Activated CD4-positive, alpha-beta T cell treated with anti-CD3 and anti-CD28 coated beads, Interleukin-10, Interleukin-2, amounts not matched to agents 100 ng/mL and 50 ng/mL, durations not matched to agents 16 hours and 8 hours (primary cell): ENCODE measurements around the gene GSTA4.
"Not testable (repeated sequence)": the region's sequence is repeated elsewhere in the genome, so short reads cannot be mapped to it uniquely, and the experiment has no call there.

Source experiments
- DNase-seq: peaks from one replicate; pipeline ENCODE4 v3.0.0-alpha.2; 2020

Gene GSTA4

DNA sequence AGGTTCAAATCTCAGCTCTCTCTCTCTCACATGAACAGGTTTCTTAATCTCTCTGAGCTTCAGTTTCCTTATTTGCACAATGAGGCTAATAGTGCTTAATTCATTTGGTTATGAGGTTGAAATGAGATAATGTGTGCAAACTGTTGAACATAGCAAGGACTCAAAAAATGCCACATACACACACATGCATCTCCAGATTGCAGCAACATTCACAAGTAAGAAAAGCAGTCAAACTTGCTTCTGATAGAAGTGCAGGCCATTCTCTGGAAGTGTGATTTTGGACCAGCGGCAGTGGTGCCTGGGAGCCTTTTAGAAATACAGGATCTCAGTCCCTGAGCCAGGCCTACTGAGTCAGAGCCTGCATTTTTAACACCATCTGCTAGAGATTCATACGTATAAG is 25.7 kb downstream of the GSTA4 start:
- no peak for DNase-seq

DNA sequence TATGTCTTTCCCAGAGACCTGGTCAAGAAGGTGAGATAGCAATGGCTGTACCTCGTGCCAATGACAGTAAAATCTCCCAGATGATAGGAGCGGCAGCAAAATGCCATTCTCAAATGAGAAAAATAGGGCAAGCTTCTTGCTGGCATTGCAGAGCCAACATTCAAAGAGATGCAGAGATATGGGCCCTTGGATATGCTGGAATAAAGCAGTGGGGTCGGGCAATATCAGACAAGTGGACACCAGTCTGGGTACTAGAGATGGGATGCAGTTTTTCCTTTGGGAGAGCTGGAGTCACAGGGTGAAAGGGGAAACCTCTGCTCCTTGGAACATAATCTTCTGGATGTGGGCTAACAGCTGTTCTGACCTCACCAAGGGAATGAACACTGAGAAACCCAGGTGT is 29.0 kb downstream of the GSTA4 start:
- no peak for DNase-seq

DNA sequence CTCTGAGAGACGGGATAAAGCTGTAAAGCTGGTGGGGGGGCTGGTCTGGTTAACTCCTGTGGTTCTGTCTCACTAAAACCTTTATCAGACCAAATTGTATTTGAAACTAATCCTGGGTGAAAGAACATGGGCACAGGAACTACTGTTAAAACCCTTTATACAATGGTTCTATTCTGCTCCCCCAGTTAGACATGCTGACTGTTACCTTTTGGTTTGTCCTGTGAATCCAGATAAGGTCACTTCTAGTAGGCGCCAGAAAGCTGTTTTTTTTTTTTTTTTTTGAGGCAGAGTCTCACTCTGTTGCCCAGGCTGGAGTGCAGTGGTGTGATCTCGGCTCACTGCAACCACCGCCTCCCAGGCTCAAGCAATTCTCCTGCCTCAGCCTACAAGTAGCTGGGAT is 29.7 kb downstream of the GSTA4 start:
- DNase-seq = no peak

DNA sequence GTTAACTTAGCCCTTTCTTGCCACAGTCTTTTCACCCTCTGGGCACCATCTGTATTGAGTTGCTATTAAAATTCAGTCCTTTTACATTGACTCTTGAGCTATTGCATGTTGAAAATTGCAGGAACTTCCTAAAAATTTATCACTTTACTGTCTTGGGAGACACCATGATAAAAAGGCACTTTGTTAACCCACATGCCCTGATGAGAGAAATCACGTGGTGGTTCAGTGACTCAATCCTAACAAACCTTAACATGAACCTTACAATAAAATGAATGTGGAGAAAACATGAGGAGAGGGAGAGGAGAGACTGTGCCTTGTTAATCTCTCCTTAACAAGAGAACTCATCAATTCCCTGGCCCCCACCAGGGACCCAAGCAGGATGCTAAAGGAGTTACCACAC is 30.8 kb downstream of the GSTA4 start:
- no peak for DNase-seq

DNA sequence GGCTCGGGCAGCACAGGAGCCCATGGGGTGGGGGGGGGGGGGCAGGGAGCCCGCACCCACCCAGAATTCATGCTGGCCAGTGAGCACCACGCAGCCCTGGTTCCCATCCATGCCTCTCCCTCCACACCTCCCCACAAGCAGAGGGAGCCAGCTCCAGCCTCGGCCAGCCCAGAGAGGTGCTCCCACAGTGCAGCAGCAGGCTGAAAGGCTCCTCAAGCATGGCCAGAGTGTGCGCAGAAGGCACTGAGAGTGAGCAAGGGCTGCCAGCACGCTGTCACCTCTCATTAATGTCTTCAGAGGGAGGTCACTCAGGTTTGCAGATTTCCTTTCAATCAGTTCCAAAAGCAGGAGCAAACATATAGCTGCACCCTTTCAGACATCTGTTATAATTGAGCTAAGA is 32.4 kb downstream of the GSTA4 start:
- no peak for DNase-seq

DNA sequence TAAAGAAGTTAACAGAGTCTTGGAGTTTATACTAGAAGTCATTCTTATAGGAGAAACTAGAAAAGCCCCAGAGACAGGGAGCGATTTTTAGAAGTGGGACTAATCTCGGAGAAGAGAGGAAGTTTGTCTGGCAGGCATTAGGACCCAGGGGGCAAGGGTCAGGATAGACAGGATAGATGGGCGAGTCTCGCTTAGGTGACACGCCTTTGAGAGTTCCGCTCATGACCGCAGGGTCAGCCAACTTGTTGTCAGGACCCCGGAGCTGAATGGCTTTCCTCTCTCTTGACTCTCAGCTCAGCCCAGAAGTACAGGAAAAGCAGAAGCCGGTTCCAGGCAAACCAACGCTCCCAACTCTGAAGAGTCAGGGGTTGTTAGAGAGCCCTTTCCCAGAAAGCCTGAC is 34.1 kb downstream of the GSTA4 start:
- DNase-seq = not testable (repeated sequence)

DNA sequence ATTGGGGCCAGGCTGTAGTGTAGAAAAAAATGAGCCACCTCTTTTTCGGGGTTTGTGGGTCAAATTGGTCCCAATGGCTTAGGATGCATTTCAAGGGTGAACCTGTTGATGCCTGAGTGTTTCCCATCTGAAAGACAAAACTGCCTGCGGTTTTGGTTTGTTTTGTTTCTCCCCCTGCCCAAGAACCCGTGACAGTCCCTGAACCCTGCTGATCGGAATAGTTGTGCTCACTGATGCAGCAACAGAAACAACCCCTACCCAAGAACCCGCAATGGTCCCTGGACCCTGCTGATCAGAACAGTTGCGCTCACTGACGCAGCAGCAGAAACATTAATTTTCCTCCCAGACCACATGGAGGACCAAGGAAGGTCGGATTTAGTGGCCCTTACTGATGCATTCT is 34.9 kb downstream of the GSTA4 start:
- not testable (repeated sequence) for DNase-seq

DNA sequence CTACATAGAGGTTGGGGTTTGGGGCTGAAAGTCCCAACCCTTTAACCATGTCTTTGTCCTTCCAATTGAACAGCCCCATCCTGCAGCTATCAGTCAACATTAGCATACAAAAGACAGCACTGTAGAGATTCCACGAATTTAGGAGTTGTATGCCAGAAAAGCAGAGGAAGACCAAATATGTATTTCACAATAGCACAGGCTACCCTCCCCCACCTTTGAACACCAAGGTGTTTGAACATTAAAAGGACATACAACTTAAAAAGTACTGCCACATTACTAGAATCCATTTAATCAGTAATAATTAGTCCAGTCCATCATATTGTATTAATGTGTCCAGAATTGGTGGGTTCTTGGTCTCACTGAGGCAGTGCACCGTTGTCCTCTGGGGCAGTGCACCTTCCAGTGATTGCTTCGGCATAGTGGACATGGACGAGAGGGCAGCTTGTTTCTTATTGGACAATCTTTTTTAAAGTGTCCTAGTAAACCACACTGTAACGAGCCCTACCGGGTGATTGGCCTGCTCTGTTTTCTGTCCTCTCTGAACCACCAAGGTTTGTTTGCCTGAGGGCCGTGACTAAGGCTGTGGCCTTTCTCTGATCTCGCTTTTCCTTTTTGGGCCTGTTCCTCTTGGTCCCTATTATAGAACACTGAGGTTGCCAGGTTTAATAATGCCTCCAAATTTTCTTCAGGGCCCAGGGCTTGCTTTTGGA is 36.4 kb downstream of the GSTA4 start:
- DNase-seq = no peak

DNA sequence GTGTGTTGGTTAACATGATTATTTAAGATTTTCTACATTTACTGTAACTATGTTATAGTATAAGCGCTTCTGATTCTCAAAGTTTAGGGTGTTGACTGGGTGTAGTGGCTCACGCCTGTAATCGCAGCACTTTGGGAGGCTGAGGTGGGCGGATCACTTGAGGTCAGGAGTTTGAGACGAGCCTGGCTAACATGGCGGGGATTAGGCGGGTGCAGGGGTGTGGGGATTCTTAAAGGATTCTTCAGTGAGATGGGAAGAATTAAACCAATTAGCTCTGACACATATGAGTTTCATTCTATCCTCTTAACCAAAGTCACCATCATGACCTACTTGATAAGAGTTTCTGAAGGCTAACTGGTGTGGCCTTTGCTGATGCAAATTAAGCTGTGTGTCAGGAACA is 39.2 kb downstream of the GSTA4 start:
- no peak for DNase-seq

DNA sequence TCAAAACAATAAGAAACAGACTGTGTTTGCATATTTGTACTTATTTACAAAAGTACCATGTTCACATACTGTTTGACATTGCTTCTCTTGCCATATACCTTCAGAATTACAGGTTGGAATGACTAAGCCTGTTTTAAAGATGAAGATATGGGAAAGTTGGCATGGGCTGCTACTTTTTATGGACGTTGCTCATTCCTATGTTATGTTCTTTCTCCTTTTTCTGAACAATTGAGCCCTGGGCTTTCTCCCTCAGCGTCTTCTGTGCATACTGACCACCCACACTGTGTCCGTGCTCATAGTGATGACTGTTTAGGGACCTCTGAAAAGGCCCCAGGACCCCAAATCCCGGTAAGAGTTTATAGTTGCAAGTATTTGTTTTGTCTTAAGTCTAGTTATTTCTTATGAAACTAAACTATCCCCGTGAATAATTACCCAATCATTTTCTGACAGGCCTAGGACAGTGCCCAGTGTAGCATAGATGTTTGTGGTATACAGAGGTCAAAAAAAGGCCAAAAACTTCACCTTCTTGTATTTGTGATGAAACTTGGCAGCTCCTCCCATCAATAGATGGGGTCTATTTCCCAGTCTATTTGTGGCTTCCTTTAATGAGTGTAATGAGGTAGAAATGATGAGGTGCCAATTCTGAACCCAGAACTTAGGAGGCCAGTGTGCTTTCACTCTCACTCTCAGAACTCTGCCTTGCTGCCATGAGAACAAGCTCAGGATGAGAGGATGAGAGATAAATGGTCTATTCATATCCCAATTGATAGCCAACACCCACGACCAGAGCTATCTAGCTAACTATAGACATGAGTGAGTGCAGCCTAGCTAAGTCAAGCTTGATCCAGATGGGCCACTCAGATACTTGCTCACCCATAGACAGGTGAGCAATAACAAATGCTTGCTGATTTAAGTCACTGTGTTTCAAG is 40.9 kb downstream of the GSTA4 start:
- peak; percentile 8 for DNase-seq

DNA sequence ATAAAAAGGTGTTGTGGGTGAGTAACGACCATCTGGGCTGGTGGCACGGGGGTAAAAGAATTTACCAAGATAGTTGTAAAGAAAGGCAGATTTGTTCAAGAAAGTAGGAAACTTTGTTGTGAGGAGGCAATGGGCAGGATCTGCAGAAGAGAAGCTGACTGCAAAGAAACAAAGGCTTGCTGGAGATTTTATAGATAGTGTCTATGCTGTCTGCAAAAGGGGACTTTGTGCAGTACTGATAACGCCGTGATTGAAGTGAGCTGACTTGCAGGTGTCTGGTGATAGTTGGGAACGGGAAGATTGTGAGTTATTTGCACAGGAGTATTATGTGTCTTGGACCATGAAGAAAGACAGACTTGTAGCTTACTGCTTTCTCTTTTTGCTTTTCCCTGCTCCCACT is 48.8 kb downstream of the GSTA4 start:
- no peak for DNase-seq

DNA sequence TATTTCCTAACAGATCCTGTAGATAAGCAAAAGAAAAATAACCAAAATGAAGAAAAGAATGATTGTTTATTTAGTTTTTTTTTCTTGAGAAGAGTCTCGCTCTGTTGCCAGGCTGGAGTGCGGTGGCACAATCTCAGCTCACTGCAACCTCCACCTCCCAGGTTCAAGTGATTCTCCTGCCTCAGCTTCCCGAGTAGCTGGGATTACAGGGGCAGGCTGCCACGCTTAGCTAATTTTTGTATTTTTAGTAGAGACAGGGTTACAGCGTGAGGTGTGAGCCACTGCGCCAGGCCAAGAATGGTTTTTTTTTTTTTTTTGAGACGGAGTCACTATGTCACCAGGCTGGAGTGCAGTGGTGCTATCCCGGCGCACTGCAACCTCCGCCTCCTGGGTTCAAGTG is 52.3 kb downstream of the GSTA4 start:
- DNase-seq = not testable (repeated sequence)

DNA sequence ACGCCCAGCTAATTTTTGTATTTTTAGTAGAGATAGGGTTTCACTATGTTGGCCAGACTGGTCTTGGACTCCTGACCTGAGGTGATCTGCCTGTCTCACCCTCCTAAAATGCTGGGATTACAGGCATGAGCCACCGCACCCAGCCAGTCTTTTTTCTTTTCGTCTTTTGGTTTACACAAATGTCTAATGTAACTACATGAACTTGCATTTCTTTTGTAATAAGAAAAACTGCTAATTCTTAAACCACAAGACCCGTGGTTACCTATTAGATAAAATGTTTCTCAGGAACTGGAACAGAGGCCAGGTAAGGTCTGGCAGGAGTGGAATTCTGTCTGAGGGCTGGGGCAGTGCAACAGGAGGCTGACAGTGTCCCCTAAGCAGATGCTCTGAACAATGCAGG is 52.9 kb downstream of the GSTA4 start:
- no peak for DNase-seq

DNA sequence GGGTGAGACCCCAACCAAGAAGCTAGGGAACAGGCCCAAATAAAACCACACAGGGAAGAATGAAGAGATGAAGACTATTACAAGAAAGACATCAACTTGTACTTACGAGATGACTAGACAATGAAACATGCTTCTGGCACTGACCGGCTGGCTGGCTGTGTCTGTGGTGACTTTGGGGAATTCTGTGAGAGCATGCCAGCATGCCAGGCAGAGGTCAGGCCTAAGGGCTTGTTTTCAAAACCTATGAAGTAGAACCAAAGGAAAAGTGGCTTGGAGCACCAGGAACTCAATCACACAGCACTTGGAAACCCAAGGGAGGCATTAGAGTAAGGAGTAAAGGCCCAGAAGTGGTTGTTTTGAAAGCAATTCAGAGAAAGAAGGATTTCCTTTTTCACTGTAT is 57.2 kb downstream of the GSTA4 start:
- DNase-seq = no peak

DNA sequence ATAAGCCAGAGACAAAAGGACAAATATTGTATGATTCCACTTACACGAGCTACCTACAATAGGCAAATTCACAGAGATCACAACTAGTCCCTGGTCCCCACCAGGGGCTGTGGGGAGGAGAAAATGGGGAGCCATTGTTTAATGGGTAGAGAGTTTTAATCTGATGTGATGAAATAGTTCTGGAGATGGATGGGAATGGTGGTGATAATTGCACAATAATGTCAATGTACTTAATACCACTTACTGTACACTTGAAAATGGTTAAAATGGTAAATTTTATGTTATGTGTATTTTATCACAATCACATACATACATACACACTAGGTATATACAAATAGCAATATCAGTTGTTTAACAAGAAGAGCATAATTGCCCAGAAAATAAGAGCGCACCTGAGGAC is 61.3 kb downstream of the GSTA4 start:
- DNase-seq = no peak

DNA sequence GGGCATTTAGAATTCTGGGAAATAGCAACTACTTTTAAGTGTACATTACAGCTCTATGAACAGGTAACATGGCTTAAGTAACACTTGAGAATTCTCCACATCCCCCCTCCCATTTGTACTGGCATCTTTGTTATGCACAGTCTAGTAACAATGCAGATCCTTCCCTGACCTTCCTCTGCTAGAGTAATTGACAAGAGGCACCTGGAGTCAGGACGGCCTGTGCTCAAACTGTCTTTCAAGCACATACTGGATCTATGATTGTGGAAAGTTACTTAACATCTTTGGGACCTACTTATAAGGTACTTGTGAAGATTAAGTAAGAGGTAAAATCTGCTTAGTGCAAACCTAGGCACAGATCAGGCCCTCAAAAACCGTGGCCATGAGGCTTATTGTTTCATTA is 63.7 kb downstream of the GSTA4 start:
- no peak for DNase-seq

DNA sequence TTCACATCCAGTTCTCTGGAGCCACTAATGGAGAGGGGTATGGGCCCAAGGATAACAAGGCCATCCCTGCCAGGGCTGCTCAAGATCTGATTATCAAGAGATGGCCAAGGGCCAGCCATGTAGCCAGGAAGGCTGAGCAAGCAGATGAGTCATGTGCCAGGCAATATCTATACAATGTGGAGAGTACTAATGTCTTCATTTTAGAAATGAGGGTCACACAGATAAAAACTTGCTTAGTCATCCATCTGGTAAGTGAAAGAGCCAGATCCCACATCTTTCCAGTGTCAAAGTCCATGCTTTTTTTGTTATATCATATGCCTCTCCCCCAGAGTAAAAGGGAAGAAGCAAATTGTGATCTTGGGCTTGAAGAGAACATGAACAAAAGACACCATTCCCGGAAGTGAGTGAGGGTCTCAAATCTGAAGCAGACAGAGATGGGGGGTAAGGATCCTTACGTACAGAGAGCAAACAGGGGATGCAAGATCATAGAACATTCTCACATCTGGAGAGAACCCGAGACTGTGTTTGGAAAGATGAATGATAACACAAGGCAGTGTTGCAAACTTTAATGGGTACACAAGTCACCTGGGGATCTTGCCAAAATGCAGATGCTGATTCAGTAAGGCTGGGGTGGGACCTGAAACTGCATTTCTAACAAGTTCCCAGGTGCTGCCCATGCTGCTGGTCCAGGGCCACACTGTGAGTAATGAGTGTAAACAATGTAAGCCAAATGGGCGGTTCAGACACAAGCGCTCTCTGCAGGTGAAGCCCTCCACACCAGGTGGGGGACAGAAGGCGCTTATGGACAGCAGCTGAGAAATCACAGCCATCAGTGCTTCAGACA is 65.5 kb downstream of the GSTA4 start:
- peak; percentile 20 for DNase-seq
